Adipocyte (in vitro differentiated cells): ENCODE measurements around the gene VCAN.
A peak's percentile ranks its signal among the peaks of the same experiment; 100 is the strongest.
"Not testable (repeated sequence)": the region's sequence is repeated elsewhere in the genome, so short reads cannot be mapped to it uniquely, and the experiment has no call there.

Experiments used
- DNase-seq: peaks from one replicate; pipeline ENCODE4 v3.0.0-alpha.2; 2015; ENCODE audit warnings: low read depth
- H3K27me3 ChIP-seq: replicated peaks from 2 replicates; pipeline ENCODE4 v1.7.0; 2013; ENCODE audit warnings: mild to moderate bottlenecking, low read length, moderate library complexity; ENCODE audit not compliant: control insufficient read depth, insufficient read depth
- H3K36me3 ChIP-seq: 2 replicates; pipeline ENCODE4 v1.7.0; 2013; ENCODE audit warnings: low read length, mild to moderate bottlenecking, moderate library complexity; ENCODE audit not compliant: control insufficient read depth, insufficient read depth, severe bottlenecking
- H3K4me1 ChIP-seq: 2 replicates; pipeline ENCODE4 v1.7.0; 2013; ENCODE audit warnings: mild to moderate bottlenecking, low read length, moderate library complexity; ENCODE audit not compliant: control insufficient read depth, insufficient read depth
- H3K4me3 ChIP-seq: 2 replicates; pipeline ENCODE4 v1.7.0; 2013; ENCODE audit warnings: mild to moderate bottlenecking, low read length, moderate library complexity
- H3K9ac ChIP-seq: 2 replicates; pipeline ENCODE4 v1.7.0; 2013; ENCODE audit warnings: mild to moderate bottlenecking, low read length, moderate library complexity
- H3K9me3 ChIP-seq: 2 replicates; pipeline ENCODE4 v1.7.0; 2013; ENCODE audit warnings: mild to moderate bottlenecking, low read length, moderate library complexity; ENCODE audit not compliant: control insufficient read depth

VCAN gene

GRCh38 chr5:83471405-83472212, at the start of gene VCAN:
Gene VCAN, plus strand, starts transcription at chr5:83471744. Its CDS starts 11,775 bp downstream, at chr5:83483519.
- peak; percentile 92 for DNase-seq
- Histone ChIP-seq H3K9me3 (no peaks in the 10 kb centered on the region), H3K4me3 (peak within 1 kb of the TSS; percentile 94), H3K27me3 (no peaks in the 10 kb centered on the region), H3K4me1 (peaks cover 27% of the 10 kb centered on the region), H3K36me3 (no peaks in the 10 kb centered on the region), H3K9ac (peak within 1 kb of the TSS; percentile 95)

- H3K4me3 ChIP-seq = no peak overlapping the region
- no peak overlapping the region for H3K9ac ChIP-seq
- H3K36me3 ChIP-seq = no peaks in the 10 kb centered on the region
- H3K27me3 ChIP-seq = no peaks in the 10 kb centered on the region
- H3K4me1 ChIP-seq = no peaks in the 10 kb centered on the region
- no peaks in the 10 kb centered on the region for H3K9me3 ChIP-seq
- no peak for DNase-seq
Observed at GRCh38 chr5:83422284-83422683, 49.3 kb upstream of the VCAN start.

- H3K36me3 ChIP-seq = no peaks in the 10 kb centered on the region
- no peaks in the 10 kb centered on the region for H3K4me1 ChIP-seq
- no peaks in the 10 kb centered on the region for H3K27me3 ChIP-seq
- no peaks in the 10 kb centered on the region for H3K9me3 ChIP-seq
- H3K4me3 ChIP-seq = no peak overlapping the region
- no peak for DNase-seq
- no peak overlapping the region for H3K9ac ChIP-seq
Observed at GRCh38 chr5:83426855-83427254, 44.7 kb upstream of the VCAN start.

GRCh38 chr5:83428126-83428525, 43.4 kb upstream of the VCAN start:
- Histone ChIP-seq H3K9ac (no peak overlapping the region), H3K27me3 (no peaks in the 10 kb centered on the region), H3K9me3 (no peaks in the 10 kb centered on the region), H3K36me3 (no peaks in the 10 kb centered on the region), H3K4me1 (no peaks in the 10 kb centered on the region), H3K4me3 (no peak overlapping the region)
- no peak for DNase-seq

DNA sequence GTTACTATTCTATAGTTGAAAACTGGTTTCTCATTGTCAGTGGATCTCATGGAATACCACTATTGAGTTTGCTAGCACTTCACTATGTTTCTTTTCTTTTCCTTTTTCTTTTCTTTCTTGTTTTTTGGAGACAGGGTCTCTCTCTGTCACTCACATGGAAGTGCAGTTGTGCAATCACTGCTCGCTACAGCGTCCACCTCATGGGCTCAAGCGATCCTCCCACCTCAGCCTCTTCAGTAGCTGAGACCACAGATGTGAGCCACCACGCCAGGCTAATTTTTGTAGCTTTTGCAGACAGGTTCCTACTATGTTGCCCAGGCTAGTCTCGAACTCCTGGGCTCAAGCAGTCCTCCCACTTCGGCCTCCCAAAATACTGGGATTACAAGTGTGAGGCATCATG, 42.7 kb upstream of the VCAN start:
- no peak overlapping the region for H3K4me3 ChIP-seq
- H3K9me3 ChIP-seq = no peaks in the 10 kb centered on the region
- no peaks in the 10 kb centered on the region for H3K4me1 ChIP-seq
- no peaks in the 10 kb centered on the region for H3K36me3 ChIP-seq
- H3K9ac ChIP-seq = no peak overlapping the region
- DNase-seq = no peak
- no peaks in the 10 kb centered on the region for H3K27me3 ChIP-seq

DNA sequence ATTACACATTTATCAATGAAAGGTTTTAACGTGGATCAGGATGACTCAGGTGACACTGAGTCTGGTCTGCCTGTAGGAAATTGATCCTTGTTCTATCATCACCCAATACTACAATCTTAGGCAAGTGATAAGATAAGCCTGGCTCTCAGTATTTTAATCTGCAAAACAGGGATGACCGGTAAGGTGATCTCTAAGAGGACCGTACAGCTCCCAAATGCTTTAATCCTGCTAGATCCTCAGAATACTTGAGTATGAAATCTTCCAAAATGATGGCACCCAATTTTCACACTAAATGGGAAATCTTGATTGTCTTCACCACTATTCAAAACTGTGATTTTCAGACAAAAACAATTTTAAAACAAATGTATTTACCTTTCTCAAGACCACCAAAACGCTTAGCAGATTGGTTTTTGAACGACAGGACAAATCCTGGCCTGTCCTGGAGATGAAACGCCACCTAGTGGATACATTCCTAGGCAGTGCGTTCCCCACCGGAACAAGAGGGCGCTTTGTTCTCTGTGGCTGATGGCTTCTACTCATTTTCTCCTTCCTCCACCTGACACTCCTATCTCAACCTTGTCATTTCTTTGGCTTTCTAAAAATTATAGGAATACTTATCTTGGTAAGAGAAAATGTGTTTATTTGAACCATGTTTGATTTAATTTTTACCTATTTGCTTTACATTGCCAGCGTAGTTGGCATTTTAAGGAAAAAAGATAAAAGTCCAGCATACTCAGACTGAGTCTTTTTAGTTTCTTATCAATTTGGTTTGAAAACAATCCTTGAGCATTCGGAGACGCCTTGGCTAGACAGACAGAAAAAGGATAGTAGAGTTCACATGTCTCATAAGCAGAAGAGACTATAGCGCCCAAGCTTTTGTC, 41.2 kb upstream of the VCAN start:
- H3K27me3 ChIP-seq = no peaks in the 10 kb centered on the region
- no peaks in the 10 kb centered on the region for H3K9me3 ChIP-seq
- H3K36me3 ChIP-seq = no peaks in the 10 kb centered on the region
- H3K4me1 ChIP-seq = no peaks in the 10 kb centered on the region
- DNase-seq = peak; percentile 80
- no peak overlapping the region for H3K4me3 ChIP-seq
- H3K9ac ChIP-seq = no peak overlapping the region

- Histone ChIP-seq H3K9ac (no peak overlapping the region), H3K4me3 (no peak overlapping the region), H3K4me1 (no peaks in the 10 kb centered on the region), H3K36me3 (no peaks in the 10 kb centered on the region), H3K9me3 (no peaks in the 10 kb centered on the region), H3K27me3 (no peaks in the 10 kb centered on the region)
- peak; percentile 49 for DNase-seq
Observed at GRCh38 chr5:83433891-83434290, 37.7 kb upstream of the VCAN start.

- Histone ChIP-seq H3K36me3 (no peaks in the 10 kb centered on the region), H3K4me1 (no peaks in the 10 kb centered on the region), H3K9ac (no peak overlapping the region), H3K4me3 (no peak overlapping the region), H3K27me3 (no peaks in the 10 kb centered on the region), H3K9me3 (no peaks in the 10 kb centered on the region)
- peak; percentile 15 for DNase-seq
Observed at GRCh38 chr5:83434946-83435345, 36.6 kb upstream of the VCAN start.

- no peak for DNase-seq
- Histone ChIP-seq H3K36me3 (no peaks in the 10 kb centered on the region), H3K27me3 (no peaks in the 10 kb centered on the region), H3K9me3 (no peaks in the 10 kb centered on the region), H3K4me3 (no peak overlapping the region), H3K4me1 (no peaks in the 10 kb centered on the region), H3K9ac (no peak overlapping the region)
Observed at GRCh38 chr5:83436276-83436675, 35.3 kb upstream of the VCAN start.

- not testable (repeated sequence) for H3K27me3 ChIP-seq, H3K36me3 ChIP-seq, H3K4me1 ChIP-seq, H3K4me3 ChIP-seq, H3K9ac ChIP-seq, DNase-seq, H3K9me3 ChIP-seq
Observed at GRCh38 chr5:83437697-83438096, 33.8 kb upstream of the VCAN start.

DNA sequence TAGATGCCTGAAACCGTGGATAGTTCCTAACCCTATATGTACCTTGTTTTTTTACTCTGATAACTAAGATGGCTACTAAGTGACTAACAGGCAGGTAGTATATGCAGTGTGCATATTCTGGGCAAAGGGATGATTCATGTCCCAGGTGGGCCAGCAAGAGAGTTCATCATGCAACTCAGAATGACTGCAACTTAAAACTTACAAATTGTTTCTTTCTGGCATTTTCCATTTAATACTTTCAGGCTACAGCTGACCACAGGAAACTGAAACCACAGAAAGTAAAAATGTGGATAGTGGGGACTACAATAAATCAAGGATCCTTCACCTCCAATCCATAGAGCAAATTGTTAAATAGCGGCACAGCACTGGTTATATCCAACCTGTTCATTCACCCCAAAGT, 30.7 kb upstream of the VCAN start:
- H3K4me1 ChIP-seq = no peaks in the 10 kb centered on the region
- no peaks in the 10 kb centered on the region for H3K36me3 ChIP-seq
- H3K27me3 ChIP-seq = no peaks in the 10 kb centered on the region
- no peak overlapping the region for H3K9ac ChIP-seq
- H3K4me3 ChIP-seq = no peak overlapping the region
- no peak for DNase-seq
- no peaks in the 10 kb centered on the region for H3K9me3 ChIP-seq
